HEK293T (cell line): ENCODE measurements around the gene TASOR2.
A peak's percentile ranks its signal among the peaks of the same experiment; 100 is the strongest.

Experiments used
- CTCF ChIA-PET: fragments of 350-600 bp; formaldehyde crosslinking; extraction: SDS; loops from one replicate; lab custom pipeline; 2021; ENCODE audit warnings: antibody characterized with exemption, inconsistent platforms; lab: Yijun Ruan, JAX
- POLR2A ChIA-PET: fragments of 350-600 bp; formaldehyde crosslinking; extraction: SDS; loops from one replicate; lab custom pipeline; 2020; ENCODE audit warnings: antibody characterized with exemption, inconsistent platforms; lab: Yijun Ruan, JAX
- DNase-seq: peaks from one replicate; pipeline ENCODE4 v3.0.0; 2012; ENCODE audit warnings: mixed read lengths; ENCODE audit errors: extremely low spot score
- ARNT ChIP-seq: fragments of 450-650 bp; IDR thresholded peaks from 2 replicates; pipeline ENCODE4 v1.6.1; 2017; ENCODE audit warnings: mild to moderate bottlenecking
- BHLHE40 ChIP-seq: fragments of 450-650 bp; IDR thresholded peaks from 2 replicates; pipeline ENCODE4 v1.6.1; 2016; ENCODE audit warnings: mild to moderate bottlenecking, moderate library complexity, borderline replicate concordance
- CTBP1 ChIP-seq: fragments of 450-650 bp; IDR thresholded peaks from 2 replicates; pipeline ENCODE4 v1.6.1; 2016; ENCODE audit warnings: borderline replicate concordance
- ELF4 ChIP-seq: fragments of 450-650 bp; IDR thresholded peaks from 2 replicates; pipeline ENCODE4 v1.6.1; 2017; ENCODE audit warnings: antibody characterized with exemption
- FOXA1 ChIP-seq: fragments of 450-650 bp; IDR thresholded peaks from 2 replicates; pipeline ENCODE4 v1.6.1; 2016; ENCODE audit warnings: mild to moderate bottlenecking
- FOXK2 ChIP-seq: fragments of 450-650 bp; IDR thresholded peaks from 2 replicates; pipeline ENCODE4 v1.6.1; 2016; ENCODE audit warnings: mild to moderate bottlenecking
- FOXM1 ChIP-seq: fragments of 450-650 bp; IDR thresholded peaks from 2 replicates; pipeline ENCODE4 v1.6.1; 2017; ENCODE audit warnings: mild to moderate bottlenecking, borderline replicate concordance
- HDGF ChIP-seq: fragments of 450-650 bp; IDR thresholded peaks from 2 replicates; pipeline ENCODE4 v1.6.1; 2017; ENCODE audit warnings: antibody characterized with exemption, borderline replicate concordance
- L3MBTL2 ChIP-seq: fragments of 450-650 bp; conservative IDR thresholded peaks from 2 replicates; pipeline ENCODE4 v1.6.1; 2016; ENCODE audit warnings: mild to moderate bottlenecking
- LEF1 ChIP-seq: fragments of 450-650 bp; IDR thresholded peaks from 2 replicates; pipeline ENCODE4 v1.6.1; 2017; ENCODE audit warnings: mild to moderate bottlenecking, borderline replicate concordance
- NFRKB ChIP-seq: fragments of 450-650 bp; IDR thresholded peaks from 2 replicates; pipeline ENCODE4 v1.6.1; 2016; ENCODE audit warnings: mild to moderate bottlenecking, moderate library complexity
- PKNOX1 ChIP-seq: fragments of 450-650 bp; IDR thresholded peaks from 2 replicates; pipeline ENCODE4 v1.6.1; 2016
- SP1 ChIP-seq: fragments of 450-650 bp; IDR thresholded peaks from 2 replicates; pipeline ENCODE4 v1.6.1; 2017
- SUZ12 ChIP-seq: fragments of 450-650 bp; IDR thresholded peaks from 2 replicates; pipeline ENCODE4 v1.6.1; 2016; ENCODE audit warnings: mild to moderate bottlenecking
- TARDBP ChIP-seq: fragments of 450-650 bp; IDR thresholded peaks from 2 replicates; pipeline ENCODE4 v1.6.1; 2016
- ZNF384 ChIP-seq: fragments of 450-650 bp; IDR thresholded peaks from 2 replicates; pipeline ENCODE4 v1.6.1; 2016

Gene TASOR2

GRCh38 chr10:5684318-5684970 is at the start of gene TASOR2:
Gene TASOR2, plus strand, starts transcription at chr10:5684838. Its CDS starts 35,805 bp downstream, at chr10:5720643.
- ChIA-PET CTCF (no interaction called here), POLR2A (interaction anchor here (0.6 to 1.3 kb wide), 3 partner anchors 14 to 90 kb away, joined by 3 read pairs; no protein-coding TSS in a partner anchor)
- TF ChIP-seq TARDBP: no peak
- TF ChIP-seq L3MBTL2: peak; percentile 100
- TF ChIP-seq FOXM1: no peak
- no peak for TF ChIP-seq SUZ12
- TF ChIP-seq NFRKB: no peak
- no peak for TF ChIP-seq ARNT
- TF ChIP-seq ZNF384: no peak
- DNase-seq: peak; percentile 97

- ChIA-PET POLR2A (interaction anchor here (1.0 kb wide), 1 partner anchor 35 kb away, joined by 3 read pairs; no protein-coding TSS in a partner anchor), CTCF (interaction anchor here (1.6 kb wide), 1 partner anchor 12 kb away, joined by 5 read pairs; no protein-coding TSS in a partner anchor)
- TF ChIP-seq CTBP1 (no peak), TARDBP (no peak), HDGF (no peak), LEF1 (no peak), ZNF384 (no peak), SUZ12 (no peak), SP1 (no peak), L3MBTL2 (no peak), FOXM1 (no peak), ARNT (no peak), NFRKB (no peak), BHLHE40 (no peak)
Observed at GRCh38 chr10:5634918-5635317, 49.7 kb upstream of the TASOR2 start.

GRCh38 chr10:5638494-5638893 is 46.1 kb upstream of the TASOR2 start:
- POLR2A ChIA-PET: interaction anchor here (0.6 kb wide), 1 partner anchor 23 kb away, joined by 3 read pairs; no protein-coding TSS in a partner anchor
- DNase-seq: no peak
- CTCF ChIA-PET: no interaction called here
- TF ChIP-seq NFRKB (no peak), ZNF384 (no peak), FOXA1 (no peak), CTBP1 (no peak), LEF1 (no peak), SUZ12 (no peak), FOXK2 (no peak), ELF4 (no peak), BHLHE40 (no peak), HDGF (no peak), FOXM1 (no peak), SP1 (no peak), TARDBP (no peak), ARNT (no peak), L3MBTL2 (no peak), PKNOX1 (no peak)

More at GRCh38 chr10:5634918-5635317, 49.7 kb upstream of the TASOR2 start:
- DNase-seq: no peak

GRCh38 chr10:5639066-5639465 is 45.6 kb upstream of the TASOR2 start:
- DNase-seq: no peak
- ChIA-PET POLR2A (no interaction called here), CTCF (no interaction called here)
- no peak for TF ChIP-seq CTBP1
- no peak for TF ChIP-seq HDGF
- no peak for TF ChIP-seq L3MBTL2
- no peak for TF ChIP-seq FOXM1

GRCh38 chr10:5640036-5640435 is 44.6 kb upstream of the TASOR2 start:
- ChIA-PET CTCF (no interaction called here), POLR2A (no interaction called here)
- TF ChIP-seq ZNF384 (no peak), CTBP1 (no peak), NFRKB (no peak), FOXK2 (no peak), BHLHE40 (no peak), ARNT (no peak), PKNOX1 (no peak), ELF4 (no peak), HDGF (no peak), FOXA1 (no peak), SP1 (no peak), LEF1 (no peak), L3MBTL2 (no peak)
- DNase-seq: no peak

GRCh38 chr10:5640501-5640900 is 44.1 kb upstream of the TASOR2 start:
- ChIA-PET POLR2A (no interaction called here), CTCF (no interaction called here)
- no peak for DNase-seq
- TF ChIP-seq FOXM1 (no peak), L3MBTL2 (no peak), SUZ12 (no peak), BHLHE40 (no peak), FOXK2 (no peak), SP1 (no peak), NFRKB (no peak), LEF1 (no peak)

GRCh38 chr10:5641501-5641900 is 43.1 kb upstream of the TASOR2 start:
- TF ChIP-seq FOXK2 (no peak), CTBP1 (no peak), FOXM1 (no peak), HDGF (no peak), BHLHE40 (no peak), ZNF384 (no peak)
- CTCF ChIA-PET: no interaction called here
- POLR2A ChIA-PET: no interaction called here

More at GRCh38 chr10:5641501-5641900, 43.1 kb upstream of the TASOR2 start:
- DNase-seq: no peak
